Subcutaneous adipose tissue (tissue), 4 donors: Measurements from ENCODE around the gene KCNT1. TPM values are rescaled to one million over a fixed set of nuclear protein-coding genes. Genes with fewer than 3 reads are reported as not detected.

Experiments
- total RNA-seq, 4 donors: library from RNA; depleted of rRNA; stranded (reverse); fragments of >200 nt; gene quantifications; one replicate each; pipeline ENCODE4 v1.1.0, GENCODE V29; 2016
- TF ChIP-seq, protein P1 (sequence below): fragments of 450-650 bp; IDR thresholded peaks from one replicate; pipeline ENCODE4 v1.5.1; 2016; ENCODE audit warnings: low read depth, mild to moderate bottlenecking, control low read depth, antibody characterized with exemption, moderate library complexity

Gene KCNT1
- total RNA-seq, 4 donors from 2014 or later: 0.33 to 0.51 TPM; not detected in 2

DNA sequence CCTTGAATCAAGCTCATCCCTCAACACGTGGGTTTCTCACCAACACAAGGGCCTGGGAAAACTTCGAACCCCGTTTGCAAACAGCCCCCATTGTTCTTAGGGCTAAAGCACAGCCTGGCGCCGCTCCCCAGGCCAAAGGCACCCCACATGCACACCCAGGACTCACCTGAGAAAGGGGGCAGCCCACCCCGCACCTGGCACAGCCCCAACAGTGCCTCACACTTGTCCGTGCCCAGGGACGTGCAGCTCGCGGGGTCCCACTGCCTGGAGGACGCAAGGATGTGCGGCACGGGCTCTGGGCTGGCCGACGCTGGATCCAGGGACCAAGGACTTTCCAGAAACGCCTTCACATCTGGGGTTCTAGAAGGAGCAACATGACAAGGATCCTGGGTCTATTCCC lies 5.5 kb upstream of the KCNT1 start:
- TF ChIP-seq, protein P1, sequence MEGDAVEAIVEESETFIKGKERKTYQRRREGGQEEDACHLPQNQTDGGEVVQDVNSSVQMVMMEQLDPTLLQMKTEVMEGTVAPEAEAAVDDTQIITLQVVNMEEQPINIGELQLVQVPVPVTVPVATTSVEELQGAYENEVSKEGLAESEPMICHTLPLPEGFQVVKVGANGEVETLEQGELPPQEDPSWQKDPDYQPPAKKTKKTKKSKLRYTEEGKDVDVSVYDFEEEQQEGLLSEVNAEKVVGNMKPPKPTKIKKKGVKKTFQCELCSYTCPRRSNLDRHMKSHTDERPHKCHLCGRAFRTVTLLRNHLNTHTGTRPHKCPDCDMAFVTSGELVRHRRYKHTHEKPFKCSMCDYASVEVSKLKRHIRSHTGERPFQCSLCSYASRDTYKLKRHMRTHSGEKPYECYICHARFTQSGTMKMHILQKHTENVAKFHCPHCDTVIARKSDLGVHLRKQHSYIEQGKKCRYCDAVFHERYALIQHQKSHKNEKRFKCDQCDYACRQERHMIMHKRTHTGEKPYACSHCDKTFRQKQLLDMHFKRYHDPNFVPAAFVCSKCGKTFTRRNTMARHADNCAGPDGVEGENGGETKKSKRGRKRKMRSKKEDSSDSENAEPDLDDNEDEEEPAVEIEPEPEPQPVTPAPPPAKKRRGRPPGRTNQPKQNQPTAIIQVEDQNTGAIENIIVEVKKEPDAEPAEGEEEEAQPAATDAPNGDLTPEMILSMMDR: no peak

- TF ChIP-seq, protein P1: no peak
These were observed 4.8 kb upstream of the KCNT1 start for GRCh38 chr9:135697226-135697625.

DNA sequence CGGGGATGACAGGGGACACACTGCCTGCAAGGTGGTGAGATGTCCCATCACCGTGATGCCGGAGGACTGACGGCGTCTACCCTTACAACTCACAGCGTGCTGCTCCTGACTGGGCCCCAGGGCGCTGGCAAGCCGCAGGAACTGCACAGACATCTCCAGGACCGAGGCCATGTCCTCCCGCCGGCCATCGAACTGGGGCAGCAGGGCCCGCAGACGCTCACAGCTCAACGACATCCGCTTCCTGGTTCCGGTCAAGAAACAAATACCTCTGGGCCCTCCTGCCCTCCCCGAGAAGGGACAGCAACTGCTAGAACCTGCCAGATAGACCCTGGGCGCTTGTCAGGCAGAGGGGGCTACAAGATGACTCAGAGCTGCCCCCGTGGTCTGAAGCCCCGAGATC lies 3.7 kb upstream of the KCNT1 start:
- TF ChIP-seq, protein P1: no peak

DNA sequence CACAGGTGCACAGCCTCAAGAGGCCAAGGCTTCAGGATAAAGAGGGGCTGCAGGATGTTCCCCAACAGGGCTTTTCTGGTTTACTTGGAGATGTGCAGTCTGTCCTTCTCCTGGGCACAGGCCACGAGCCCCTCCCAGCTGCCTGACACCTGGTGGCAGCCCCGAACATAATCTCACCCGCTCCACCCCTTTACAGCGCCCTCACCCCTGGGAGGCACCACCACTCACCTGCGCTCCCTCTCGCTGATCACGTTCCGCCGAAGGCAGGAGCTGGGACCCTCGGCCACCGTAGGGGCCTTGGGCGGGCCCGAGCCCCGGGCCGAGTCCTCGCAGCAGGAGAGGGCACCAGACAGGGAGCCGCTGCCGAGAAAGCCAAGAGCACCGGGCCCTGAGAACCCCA lies 3.2 kb upstream of the KCNT1 start:
- TF ChIP-seq, protein P1: no peak

DNA sequence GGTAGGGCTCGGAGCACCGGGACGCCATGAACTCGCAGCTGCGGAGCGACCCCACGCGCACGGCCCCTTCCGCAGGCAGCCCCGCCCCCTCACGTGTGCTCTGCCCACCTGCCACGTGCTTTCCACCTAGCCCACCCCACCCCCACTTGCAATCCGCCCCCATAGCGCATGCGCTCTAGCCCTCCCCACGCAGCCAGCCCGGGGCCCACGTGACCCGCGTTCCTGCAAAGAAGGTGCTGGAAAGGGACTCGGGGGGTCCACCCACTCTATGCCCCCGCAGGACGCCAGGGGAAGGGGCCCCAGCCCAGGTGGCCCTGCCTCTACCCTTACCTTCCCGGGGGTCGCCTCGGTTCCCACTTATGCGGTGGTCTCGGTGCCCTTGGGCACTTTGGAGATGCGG lies 2.5 kb upstream of the KCNT1 start, which contains the start of gene SOHLH1:
Gene SOHLH1 (minus strand): TSS at position 42 of the 400 bp plus-strand sequence. CDS start 14 bp downstream, at position 28.
- TF ChIP-seq, protein P1: no peak

DNA sequence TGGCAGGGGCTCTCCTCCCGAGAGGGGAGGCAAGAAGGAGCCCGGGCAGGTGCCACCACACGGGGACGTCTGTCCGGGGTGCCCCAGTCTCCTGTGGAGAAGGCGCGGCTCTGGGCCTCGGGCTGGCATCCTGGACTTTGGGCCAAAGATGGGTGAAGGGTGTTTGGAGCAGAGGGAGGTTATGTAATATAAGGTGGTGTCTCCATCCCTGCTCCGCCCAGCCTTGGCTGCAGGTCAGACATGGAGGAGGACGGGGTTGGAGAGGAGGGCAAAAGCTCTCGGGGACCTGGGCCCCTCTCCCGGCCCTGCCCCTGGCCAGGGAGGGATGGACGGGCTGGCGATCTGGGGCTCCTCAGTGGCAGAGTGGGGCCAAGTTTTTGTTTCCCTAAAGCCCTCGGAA lies 1.5 kb upstream of the KCNT1 start:
- TF ChIP-seq, protein P1: no peak

DNA sequence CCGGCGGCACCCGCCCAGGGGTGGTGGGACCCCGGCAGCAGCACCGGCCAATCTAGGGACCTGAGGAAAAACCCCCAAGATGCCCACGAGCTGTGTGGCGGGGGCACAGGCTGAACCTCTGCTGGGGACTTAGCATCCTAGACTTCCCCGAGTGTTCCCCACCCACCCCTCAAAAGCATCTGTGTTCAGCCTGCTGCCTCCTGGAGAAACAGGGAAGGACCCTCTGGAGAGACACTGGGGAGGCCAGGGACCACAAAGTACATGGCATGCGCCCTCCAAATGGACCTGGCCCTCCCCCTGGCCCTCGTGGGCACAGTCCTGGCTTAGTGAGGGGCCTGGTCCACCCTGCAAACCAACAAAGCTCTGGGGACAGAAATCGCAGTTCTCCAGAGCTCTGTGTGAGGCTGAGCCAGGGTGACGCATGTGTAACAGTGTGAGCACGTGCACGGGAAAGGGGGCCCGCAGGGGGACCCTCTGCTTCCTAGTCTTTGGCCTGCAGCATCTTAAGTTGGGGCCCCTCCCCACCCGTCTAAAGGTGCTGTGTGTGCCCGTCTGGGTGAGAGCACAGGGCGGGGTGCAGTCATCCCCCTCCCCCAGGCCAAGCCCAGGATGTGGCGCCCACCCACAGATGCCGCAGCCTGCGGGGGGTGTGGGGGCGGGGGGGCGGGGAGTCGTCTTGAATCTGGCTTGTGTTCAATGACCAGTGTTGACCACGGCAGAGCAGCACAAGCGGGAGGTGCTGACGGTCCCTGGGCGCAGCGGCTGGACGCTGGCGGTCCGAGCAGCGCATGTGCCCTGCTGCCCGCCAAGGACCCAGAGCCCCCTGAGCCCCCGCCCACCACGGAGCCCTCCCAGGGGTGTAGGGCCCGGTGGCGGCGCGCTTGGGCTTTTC lies 672 bp upstream of the KCNT1 start:
- TF ChIP-seq, protein P1: no peak
